ENCODE data around the gene OSTN.

DNA sequence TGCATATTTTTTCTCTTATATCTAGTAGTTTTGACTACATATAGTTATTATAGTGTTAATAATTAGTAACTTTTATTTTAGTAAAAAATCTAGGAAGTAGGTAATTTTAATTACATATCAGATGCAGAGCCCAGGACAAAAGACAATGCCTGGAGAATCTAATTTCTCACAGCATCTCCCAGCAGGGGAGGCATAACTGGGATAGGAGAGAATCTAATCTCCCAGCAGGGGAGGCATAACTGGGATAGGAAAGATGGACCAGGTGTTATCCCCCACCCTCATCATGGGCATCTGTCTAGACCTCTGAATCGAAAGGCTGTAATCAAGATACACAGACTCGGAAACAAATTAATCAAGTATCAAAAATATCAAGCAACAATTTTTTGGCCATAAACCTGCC, 58.2 kb downstream of the OSTN start:
- TF ChIP-seq, protein P1, sequence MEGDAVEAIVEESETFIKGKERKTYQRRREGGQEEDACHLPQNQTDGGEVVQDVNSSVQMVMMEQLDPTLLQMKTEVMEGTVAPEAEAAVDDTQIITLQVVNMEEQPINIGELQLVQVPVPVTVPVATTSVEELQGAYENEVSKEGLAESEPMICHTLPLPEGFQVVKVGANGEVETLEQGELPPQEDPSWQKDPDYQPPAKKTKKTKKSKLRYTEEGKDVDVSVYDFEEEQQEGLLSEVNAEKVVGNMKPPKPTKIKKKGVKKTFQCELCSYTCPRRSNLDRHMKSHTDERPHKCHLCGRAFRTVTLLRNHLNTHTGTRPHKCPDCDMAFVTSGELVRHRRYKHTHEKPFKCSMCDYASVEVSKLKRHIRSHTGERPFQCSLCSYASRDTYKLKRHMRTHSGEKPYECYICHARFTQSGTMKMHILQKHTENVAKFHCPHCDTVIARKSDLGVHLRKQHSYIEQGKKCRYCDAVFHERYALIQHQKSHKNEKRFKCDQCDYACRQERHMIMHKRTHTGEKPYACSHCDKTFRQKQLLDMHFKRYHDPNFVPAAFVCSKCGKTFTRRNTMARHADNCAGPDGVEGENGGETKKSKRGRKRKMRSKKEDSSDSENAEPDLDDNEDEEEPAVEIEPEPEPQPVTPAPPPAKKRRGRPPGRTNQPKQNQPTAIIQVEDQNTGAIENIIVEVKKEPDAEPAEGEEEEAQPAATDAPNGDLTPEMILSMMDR (tag by site-specific recombination; IDR thresholded peaks at IDR 0.05), result no peak
- TF ChIP-seq ZNF175 (tag by site-specific recombination; IDR thresholded peaks at IDR 0.05), result no peak
- no peak for TF ChIP-seq PRDM1 (tag by site-specific recombination; IDR thresholded peaks at IDR 0.05)
- no peak for TF ChIP-seq SALL2 (tag by site-specific recombination; IDR thresholded peaks at IDR 0.05; ENCODE audit: borderline replicate concordance)
- no peak for TF ChIP-seq TCF7L2 (IDR thresholded peaks at IDR 0.05; ENCODE audit: borderline replicate concordance, low read depth, low read length)
- no peak for TF ChIP-seq ZNF645 (tag by site-specific recombination; IDR thresholded peaks at IDR 0.05)
- no peak for TF ChIP-seq ZNF398 (tag by site-specific recombination; IDR thresholded peaks at IDR 0.05)
- TF ChIP-seq KLF9 (tag by site-specific recombination; IDR thresholded peaks at IDR 0.05; ENCODE audit: low read depth), result no peak
